ENCODE measurements around the gene SOAT1.

DNA sequence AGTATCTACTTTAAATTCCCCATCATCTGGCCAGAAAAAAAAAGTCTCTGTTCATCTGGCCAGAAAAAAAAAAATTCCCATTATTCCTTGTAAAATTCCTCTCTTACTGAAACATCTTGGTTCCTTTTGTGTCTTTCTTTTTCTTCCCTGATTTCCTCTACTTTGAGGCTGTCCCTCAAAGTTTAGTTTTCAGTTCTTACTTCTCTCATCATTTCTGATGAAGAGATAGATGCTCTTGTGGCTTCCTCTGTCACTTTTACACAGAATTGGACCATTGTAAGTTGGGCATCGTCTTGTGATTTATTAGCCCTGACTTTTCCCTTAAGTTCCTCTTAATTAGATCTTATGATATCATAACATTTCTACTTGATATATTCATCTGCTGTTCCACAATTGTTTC, 6.5 kb downstream of the SOAT1 start:
- TF ChIP-seq, protein P1, sequence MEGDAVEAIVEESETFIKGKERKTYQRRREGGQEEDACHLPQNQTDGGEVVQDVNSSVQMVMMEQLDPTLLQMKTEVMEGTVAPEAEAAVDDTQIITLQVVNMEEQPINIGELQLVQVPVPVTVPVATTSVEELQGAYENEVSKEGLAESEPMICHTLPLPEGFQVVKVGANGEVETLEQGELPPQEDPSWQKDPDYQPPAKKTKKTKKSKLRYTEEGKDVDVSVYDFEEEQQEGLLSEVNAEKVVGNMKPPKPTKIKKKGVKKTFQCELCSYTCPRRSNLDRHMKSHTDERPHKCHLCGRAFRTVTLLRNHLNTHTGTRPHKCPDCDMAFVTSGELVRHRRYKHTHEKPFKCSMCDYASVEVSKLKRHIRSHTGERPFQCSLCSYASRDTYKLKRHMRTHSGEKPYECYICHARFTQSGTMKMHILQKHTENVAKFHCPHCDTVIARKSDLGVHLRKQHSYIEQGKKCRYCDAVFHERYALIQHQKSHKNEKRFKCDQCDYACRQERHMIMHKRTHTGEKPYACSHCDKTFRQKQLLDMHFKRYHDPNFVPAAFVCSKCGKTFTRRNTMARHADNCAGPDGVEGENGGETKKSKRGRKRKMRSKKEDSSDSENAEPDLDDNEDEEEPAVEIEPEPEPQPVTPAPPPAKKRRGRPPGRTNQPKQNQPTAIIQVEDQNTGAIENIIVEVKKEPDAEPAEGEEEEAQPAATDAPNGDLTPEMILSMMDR (IDR thresholded peaks at IDR 0.05; ENCODE audit: low read depth, low read length, poor library complexity, severe bottlenecking) = no peak
- no peak for TF ChIP-seq EZH2phosphoT487 (IDR thresholded peaks at IDR 0.05; ENCODE audit: borderline replicate concordance, low read length)
